WERI-Rb-1 (cell line): ENCODE measurements around the gene FAM3B.

Experiments used
- DNase-seq: peaks from one replicate; pipeline ENCODE4 v3.0.0-alpha.2; 2020
- H3K27ac ChIP-seq: fragments of 250-450 bp; sonication (Bioruptor Pico); 2 replicates; pipeline ENCODE4 v1.5.1; 2020; ENCODE audit warnings: mild to moderate bottlenecking, moderate library complexity
- H3K27me3 ChIP-seq: fragments of 250-450 bp; sonication (Bioruptor Pico); 2 replicates; pipeline ENCODE4 v1.5.1; 2021; ENCODE audit warnings: mild to moderate bottlenecking, low read depth, moderate library complexity; ENCODE audit not compliant: insufficient read depth, severe bottlenecking
- H3K36me3 ChIP-seq: fragments of 250-450 bp; sonication (Bioruptor Pico); 2 replicates; pipeline ENCODE4 v1.5.1; 2020; ENCODE audit warnings: mild to moderate bottlenecking, moderate library complexity
- H3K4me3 ChIP-seq: 2 replicates; pipeline ENCODE4 v1.5.1; 2011; ENCODE audit warnings: low read depth, mild to moderate bottlenecking, control low read depth, low read length
- H3K9me3 ChIP-seq: fragments of 250-450 bp; sonication (Bioruptor Pico); 2 replicates; pipeline ENCODE4 v1.5.1; 2021; ENCODE audit warnings: mild to moderate bottlenecking, moderate library complexity; ENCODE audit not compliant: severe bottlenecking
- TF ChIP-seq, protein P1 (sequence below): IDR thresholded peaks from 2 replicates; pipeline ENCODE4 v1.5.1; 2011; ENCODE audit warnings: low read depth, mild to moderate bottlenecking, control low read depth, inconsistent platforms, low read length

Gene FAM3B

DNA sequence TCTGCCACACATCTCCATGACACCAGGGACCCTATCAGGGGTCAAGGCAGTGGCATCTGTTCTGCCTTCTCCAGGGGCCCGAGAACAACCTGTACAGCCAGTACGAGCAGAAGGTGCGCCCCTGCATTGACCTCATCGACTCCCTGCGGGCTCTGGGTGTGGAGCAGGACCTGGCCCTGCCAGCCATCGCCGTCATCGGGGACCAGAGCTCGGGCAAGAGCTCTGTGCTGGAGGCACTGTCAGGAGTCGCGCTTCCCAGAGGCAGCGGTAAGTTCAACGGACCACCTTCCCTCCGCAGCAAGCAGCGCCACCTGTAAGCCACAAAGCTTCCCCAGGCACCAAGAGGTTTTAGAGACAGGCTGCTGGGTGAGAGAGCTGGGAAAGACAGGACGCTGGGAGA is 61.1 kb downstream of the FAM3B start:
- Histone ChIP-seq H3K27me3 (no peaks in the 10 kb centered on the region), H3K36me3 (no peaks in the 10 kb centered on the region), H3K27ac (no peak overlapping the region), H3K4me3 (no peak overlapping the region), H3K9me3 (peaks cover 4% of the 10 kb centered on the region)
- no peak for DNase-seq
- TF ChIP-seq, protein P1, sequence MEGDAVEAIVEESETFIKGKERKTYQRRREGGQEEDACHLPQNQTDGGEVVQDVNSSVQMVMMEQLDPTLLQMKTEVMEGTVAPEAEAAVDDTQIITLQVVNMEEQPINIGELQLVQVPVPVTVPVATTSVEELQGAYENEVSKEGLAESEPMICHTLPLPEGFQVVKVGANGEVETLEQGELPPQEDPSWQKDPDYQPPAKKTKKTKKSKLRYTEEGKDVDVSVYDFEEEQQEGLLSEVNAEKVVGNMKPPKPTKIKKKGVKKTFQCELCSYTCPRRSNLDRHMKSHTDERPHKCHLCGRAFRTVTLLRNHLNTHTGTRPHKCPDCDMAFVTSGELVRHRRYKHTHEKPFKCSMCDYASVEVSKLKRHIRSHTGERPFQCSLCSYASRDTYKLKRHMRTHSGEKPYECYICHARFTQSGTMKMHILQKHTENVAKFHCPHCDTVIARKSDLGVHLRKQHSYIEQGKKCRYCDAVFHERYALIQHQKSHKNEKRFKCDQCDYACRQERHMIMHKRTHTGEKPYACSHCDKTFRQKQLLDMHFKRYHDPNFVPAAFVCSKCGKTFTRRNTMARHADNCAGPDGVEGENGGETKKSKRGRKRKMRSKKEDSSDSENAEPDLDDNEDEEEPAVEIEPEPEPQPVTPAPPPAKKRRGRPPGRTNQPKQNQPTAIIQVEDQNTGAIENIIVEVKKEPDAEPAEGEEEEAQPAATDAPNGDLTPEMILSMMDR = no peak

GRCh38 chr21:41378849-41379248 is 62.2 kb downstream of the FAM3B start:
- no peak overlapping the region for H3K27ac ChIP-seq
- peaks cover 4% of the 10 kb centered on the region for H3K9me3 ChIP-seq
- TF ChIP-seq, protein P1 = peak; percentile 53
- no peaks in the 10 kb centered on the region for H3K27me3 ChIP-seq
- DNase-seq = no peak
- H3K4me3 ChIP-seq = no peak overlapping the region
- H3K36me3 ChIP-seq = no peaks in the 10 kb centered on the region

- no peak overlapping the region for H3K27ac ChIP-seq
- H3K9me3 ChIP-seq = peaks cover 4% of the 10 kb centered on the region
- no peak for DNase-seq
- H3K36me3 ChIP-seq = no peaks in the 10 kb centered on the region
- H3K4me3 ChIP-seq = no peak overlapping the region
- TF ChIP-seq, protein P1 = no peak
- H3K27me3 ChIP-seq = no peaks in the 10 kb centered on the region
Measured at GRCh38 chr21:41379901-41380300, 63.3 kb downstream of the FAM3B start.

GRCh38 chr21:41381731-41382130 is 65.1 kb downstream of the FAM3B start:
- H3K36me3 ChIP-seq = no peaks in the 10 kb centered on the region
- no peak overlapping the region for H3K27ac ChIP-seq
- no peak overlapping the region for H3K4me3 ChIP-seq
- H3K27me3 ChIP-seq = no peaks in the 10 kb centered on the region
- TF ChIP-seq, protein P1 = no peak
- peaks cover 4% of the 10 kb centered on the region for H3K9me3 ChIP-seq
- DNase-seq = no peak

DNA sequence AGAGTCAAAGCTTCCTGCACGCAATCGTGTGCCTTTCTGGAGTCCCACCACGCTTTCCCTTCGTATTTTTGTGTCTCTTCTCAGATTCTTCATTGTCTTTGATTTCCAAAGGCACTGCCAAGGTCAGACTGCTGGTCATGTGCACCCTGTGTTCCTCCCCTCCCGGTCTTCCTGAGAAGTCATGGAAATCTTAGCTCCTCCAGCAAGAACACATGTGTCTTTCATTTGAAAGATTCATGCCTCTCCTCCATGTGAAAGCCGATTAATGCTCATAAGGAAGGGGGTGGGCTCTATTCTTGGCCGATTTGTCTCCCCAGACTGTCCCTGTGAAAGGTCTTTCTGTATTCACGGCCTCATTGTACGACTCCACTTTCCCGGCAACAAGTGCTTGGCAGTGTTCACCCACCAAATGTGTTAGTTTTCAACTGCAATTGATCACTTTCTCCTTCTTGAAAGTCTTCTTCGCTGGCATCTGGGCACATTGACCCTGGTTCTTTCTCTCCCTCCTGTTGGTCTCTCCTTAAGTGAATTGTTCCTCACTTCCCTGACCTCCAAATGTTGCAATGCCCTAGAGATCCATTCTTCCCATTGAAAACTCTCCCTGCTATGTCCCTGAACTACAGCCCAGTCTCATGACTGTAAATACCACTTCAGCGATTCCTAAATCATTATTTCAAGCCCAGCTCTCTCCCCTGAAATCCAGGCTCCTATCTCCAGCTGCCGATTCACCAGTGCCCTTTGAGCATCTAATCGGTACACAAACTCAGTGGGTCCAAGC is 70.6 kb downstream of the FAM3B start:
- Histone ChIP-seq H3K36me3 (no peaks in the 10 kb centered on the region), H3K4me3 (no peak overlapping the region), H3K27ac (no peak overlapping the region), H3K27me3 (no peaks in the 10 kb centered on the region), H3K9me3 (no peaks in the 10 kb centered on the region)
- DNase-seq = no peak
- TF ChIP-seq, protein P1 = no peak

- no peak overlapping the region for H3K27ac ChIP-seq
- TF ChIP-seq, protein P1 = no peak
Measured at GRCh38 chr21:41387824-41388223, 71.2 kb downstream of the FAM3B start.

More at GRCh38 chr21:41387824-41388223, 71.2 kb downstream of the FAM3B start:
- DNase-seq = no peak
- Histone ChIP-seq H3K36me3 (no peaks in the 10 kb centered on the region), H3K9me3 (no peaks in the 10 kb centered on the region), H3K4me3 (no peak overlapping the region), H3K27me3 (no peaks in the 10 kb centered on the region)
